ENCODE measurements around the gene AADACL4. TPM values are rescaled to one million over a fixed set of nuclear protein-coding genes. Genes with fewer than 3 reads are reported as not detected.
"Not testable (repeated sequence)": the region's sequence is repeated elsewhere in the genome, so short reads cannot be mapped to it uniquely, and the experiment has no call there.

The AADACL4 gene
- total RNA-seq, 1 experiment from 2014 or later, result not detected

GRCh38 chr1:12657885-12658512, 14.1 kb downstream of the AADACL4 start:
- not testable (repeated sequence) for DNase-seq (ENCODE audit: low read depth)

- peak; percentile 74 for DNase-seq (ENCODE audit: low read depth)
Measured at GRCh38 chr1:12658531-12659453, 14.9 kb downstream of the AADACL4 start.

DNA sequence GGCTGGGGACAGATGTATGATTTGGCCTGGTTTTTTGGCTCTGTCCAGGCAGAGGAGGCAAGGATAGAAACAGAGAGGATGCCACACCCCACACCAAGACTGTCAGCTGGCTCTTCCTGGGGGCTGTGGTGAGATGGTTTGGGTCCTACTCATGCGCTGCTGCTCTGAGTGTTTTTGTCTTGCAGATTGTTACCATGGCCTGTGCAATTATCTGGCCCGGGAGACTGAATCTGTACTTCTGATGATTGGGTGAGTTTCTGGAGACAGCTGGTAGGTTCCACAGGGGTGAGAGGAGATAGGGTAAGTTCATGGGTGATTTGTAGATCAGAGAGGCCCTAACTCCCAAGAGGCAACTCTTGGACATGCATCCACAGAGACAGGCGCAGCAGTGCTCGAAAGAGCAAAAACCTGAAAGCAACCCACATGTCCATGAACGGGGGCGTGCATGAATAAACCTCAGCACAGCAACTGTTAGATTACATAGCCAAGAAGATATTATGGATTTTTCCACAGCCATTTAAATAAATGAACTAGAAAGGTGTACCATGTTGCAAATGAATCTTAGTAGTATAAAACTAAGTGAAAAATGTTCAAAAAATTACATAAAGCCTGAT, 17.8 kb downstream of the AADACL4 start:
- DNase-seq (ENCODE audit: low read depth), result peak; percentile 45

- DNase-seq (ENCODE audit: low read depth), result no peak
Measured at GRCh38 chr1:12662556-12662955, 18.7 kb downstream of the AADACL4 start.

DNA sequence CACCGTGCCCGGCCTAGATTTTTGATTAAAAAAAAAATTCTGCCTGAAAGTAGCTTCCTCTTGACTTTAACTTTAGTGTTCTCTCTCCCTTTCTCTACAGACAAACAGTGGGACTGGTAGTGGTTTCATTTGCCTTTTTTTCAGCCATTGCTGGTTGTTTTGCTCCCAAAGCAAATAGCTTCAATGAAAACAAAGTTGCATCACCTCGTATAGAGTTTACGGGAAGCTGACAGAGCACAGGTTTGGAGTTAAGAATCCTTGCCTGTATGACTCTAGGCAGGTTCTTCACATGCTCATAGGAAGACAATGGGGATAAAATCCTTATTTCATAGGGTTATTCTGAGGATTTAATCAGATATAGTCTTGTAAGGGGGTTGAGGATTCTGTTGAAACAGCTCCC, 21.6 kb downstream of the AADACL4 start:
- no peak for DNase-seq (ENCODE audit: low read depth)

GRCh38 chr1:12666141-12666735, 22.4 kb downstream of the AADACL4 start:
- DNase-seq (ENCODE audit: low read depth), result no peak

GRCh38 chr1:12669529-12670068, 25.7 kb downstream of the AADACL4 start:
- DNase-seq (ENCODE audit: low read depth), result peak; percentile 91

- no peak for DNase-seq (ENCODE audit: low read depth)
Measured at GRCh38 chr1:12674358-12674757, 30.5 kb downstream of the AADACL4 start.

DNA sequence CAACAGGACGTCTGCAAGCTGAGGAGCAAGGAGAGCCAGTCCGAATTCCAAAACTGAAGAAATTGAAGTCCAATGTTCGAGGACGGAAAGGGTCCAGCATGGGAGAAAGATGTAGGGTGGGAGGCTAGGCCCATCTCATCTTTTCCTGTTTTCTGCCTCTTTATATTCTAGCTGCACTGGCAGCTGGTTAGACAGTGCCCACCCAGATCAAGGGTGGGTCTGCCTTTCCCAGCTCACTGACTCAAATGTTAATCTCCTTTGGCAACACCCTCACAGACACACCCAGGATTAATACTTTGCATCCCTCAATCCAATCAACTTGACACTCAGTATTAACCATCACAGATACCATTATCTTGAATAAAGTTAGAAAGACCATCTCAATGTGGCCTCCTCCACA, 32.2 kb downstream of the AADACL4 start:
- not testable (repeated sequence) for DNase-seq (ENCODE audit: low read depth)

GRCh38 chr1:12677565-12677964, 33.7 kb downstream of the AADACL4 start:
- no peak for DNase-seq (ENCODE audit: low read depth)

DNA sequence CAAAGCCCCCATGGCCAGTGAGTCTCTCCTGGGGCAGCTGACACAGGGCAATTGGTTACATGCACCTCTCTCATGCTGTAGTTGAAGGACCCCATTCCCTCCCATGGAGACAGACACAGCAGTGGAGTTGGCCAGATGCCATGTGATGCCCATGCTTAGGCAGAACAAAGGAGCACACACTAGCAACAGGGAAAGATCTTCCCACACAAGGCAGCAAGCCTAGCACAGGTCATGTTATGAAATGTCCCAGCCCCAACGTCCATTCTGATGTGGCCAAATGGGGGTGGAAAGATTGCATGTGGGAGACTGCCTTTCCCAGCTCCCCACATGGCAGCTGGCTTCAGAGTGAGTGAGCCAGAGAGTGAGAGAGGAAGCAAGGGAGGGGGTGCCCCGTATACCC, 34.5 kb downstream of the AADACL4 start:
- no peak for DNase-seq (ENCODE audit: low read depth)

- no peak for DNase-seq (ENCODE audit: low read depth)
Measured at GRCh38 chr1:12678820-12679219, 34.9 kb downstream of the AADACL4 start.

- no peak for DNase-seq (ENCODE audit: low read depth)
Measured at GRCh38 chr1:12690156-12690555, 46.3 kb downstream of the AADACL4 start.

- DNase-seq (ENCODE audit: low read depth), result no peak
Measured at GRCh38 chr1:12692967-12693782, 49.3 kb downstream of the AADACL4 start.

GRCh38 chr1:12696658-12697057, 52.8 kb downstream of the AADACL4 start:
- DNase-seq (ENCODE audit: low read depth), result no peak

GRCh38 chr1:12697397-12697796, 53.5 kb downstream of the AADACL4 start:
- DNase-seq (ENCODE audit: low read depth), result no peak

DNA sequence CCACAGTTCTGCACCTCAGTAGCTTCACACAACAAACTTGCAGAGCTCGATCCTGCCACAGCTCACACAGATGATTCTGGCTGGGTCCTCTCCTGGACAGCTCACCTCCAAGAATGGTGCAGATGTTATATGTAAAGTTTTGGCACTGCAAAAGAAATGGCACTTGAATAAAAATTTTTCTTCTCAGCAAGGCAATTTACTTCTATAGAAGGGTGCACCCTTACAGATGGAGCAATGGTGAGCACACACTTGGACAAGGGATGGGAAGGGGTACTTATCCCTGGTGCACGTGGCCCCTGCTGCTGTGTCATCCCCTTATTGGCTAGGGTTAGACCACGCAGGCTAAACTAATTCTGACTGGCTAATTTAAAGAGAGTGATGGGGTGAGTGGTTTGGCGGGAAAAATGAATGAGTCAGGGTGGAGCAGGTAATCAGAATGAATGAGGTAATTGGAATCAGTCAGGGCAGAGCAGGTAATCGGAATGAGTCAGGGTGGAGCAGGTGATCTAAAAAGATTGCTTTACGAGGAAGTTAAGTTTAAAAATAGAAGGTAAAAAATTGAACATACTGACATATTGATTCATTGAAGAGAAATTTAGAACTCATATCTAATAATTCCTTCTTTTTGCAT, 60.1 kb downstream of the AADACL4 start:
- no peak for DNase-seq (ENCODE audit: low read depth)

- DNase-seq (ENCODE audit: low read depth), result no peak
Measured at GRCh38 chr1:12706061-12706460, 62.2 kb downstream of the AADACL4 start.

DNA sequence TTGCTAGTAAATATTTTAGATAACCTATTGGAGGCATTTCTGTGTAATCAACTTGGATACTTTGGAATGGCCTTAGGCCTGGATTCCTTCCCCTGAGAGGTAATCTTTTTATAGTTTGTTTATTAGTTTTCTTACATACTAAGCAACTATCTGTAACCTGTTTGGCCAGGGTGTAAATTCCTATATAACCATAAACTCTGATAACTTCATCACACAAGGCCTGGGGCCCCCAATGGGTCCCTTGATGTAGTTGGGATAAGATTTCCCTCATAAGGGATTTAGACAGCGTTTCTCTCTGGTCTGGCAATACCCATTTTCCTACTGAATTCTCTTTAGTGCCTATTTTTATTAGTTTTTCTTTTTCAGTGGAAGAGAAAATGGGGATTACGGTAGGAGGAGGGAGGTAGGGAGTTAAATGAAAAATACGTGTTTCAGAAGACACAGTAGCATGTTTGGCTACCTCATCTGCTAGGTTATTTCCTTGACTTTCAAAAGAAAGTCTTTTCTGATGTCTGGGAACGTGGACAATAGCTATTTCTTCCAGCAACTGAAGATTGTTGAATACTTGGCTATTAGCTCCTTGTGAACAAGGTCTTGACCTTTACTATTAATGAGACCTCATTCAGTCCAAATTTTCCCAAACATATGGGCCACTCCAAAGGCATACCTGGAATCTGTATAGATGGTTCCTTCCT, 64.7 kb downstream of the AADACL4 start:
- no peak for DNase-seq (ENCODE audit: low read depth)

DNA sequence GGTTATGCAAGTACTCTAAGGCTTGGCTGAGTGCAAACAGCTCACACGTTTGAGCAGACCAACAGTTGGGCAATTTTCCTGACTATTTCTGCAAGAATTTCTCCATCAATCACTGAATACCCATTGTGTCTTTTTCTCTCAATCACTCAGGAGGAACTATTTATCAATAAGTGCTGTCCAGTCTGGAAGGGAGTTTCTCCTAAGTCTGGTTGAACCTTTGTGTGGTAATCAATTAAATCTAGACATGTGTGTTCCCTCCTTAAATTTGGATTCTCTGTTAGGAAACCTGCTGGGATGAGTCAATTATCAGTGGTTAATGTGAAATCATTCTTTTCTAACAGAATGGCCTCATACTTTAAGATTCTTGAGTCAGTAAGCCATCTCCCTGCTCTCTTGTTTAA, 65.2 kb downstream of the AADACL4 start:
- no peak for DNase-seq (ENCODE audit: low read depth)
